K562 (cell line): ENCODE measurements around the gene ARHGAP4. TPM values are rescaled to one million over a fixed set of nuclear protein-coding genes. Genes with fewer than 3 reads are reported as not detected.

Experiments used
- POLR3G ChIP-seq: IDR thresholded peaks from 2 replicates; pipeline ENCODE4 v1.6.1; 2011; ENCODE audit not compliant: insufficient read length, insufficient replicate concordance; ENCODE audit errors: extremely low read depth
- polyA plus RNA-seq, 8 experiments: library from polyadenylated mRNA; depleted of rRNA in 4 of 8; stranded (reverse) in 5 of 8; unstranded in 3 of 8; fragments of >200 nt; fragmentation: Nextera tagmentation in 2 of 8; fragmentation: Illumina TruSeq in 1 of 8; extraction: Ambion mirVana in 2 of 8; extraction: Trizol in 1 of 8; gene quantifications; 2 replicates each; pipeline versions ENCODE4 v1.2.1 to v1.2.3, GENCODE V29; 2011 to 2014; ENCODE audit warnings: inconsistent platforms in 1 of 8, missing spikeins in 1 of 8
- total RNA-seq, 7 experiments: library from RNA; depleted of rRNA in 6 of 7; stranded (reverse); fragments of >200 nt in 6 of 7; fragmentation: Illumina TruSeq in 2 of 7; extraction: Trizol in 2 of 7; gene quantifications; 2 replicates each; pipeline versions ENCODE4 v1.2.1 to v1.2.3, GENCODE V29; 2011 to 2021; ENCODE audit warnings: low replicate concordance in 1 of 7
- TF ChIP-seq, protein P1 (sequence below), 3 experiments: fragments of 200-800 bp in 1 of 3; fragments of 250-450 bp in 1 of 3; fragments of 450-650 bp in 1 of 3; sonication (Bioruptor Pico) in 1 of 3; sonication (Bioruptor generic) in 1 of 3; formaldehyde crosslinking in 1 of 3; IDR thresholded peaks; 2 replicates each; pipeline versions ENCODE4 v1.6.1 to v1.8.0; 2016 to 2022; ENCODE audit warnings: mild to moderate bottlenecking in 2 of 3, missing genetic modification characterization in 2 of 3, missing compliant biosample characterization in 1 of 3, moderate library complexity in 1 of 3
- TF ChIP-seq, protein P2 (sequence below): sonication (generic); formaldehyde crosslinking; IDR thresholded peaks from 2 replicates; pipeline ENCODE4 v1.8.0; 2022; ENCODE audit warnings: missing genetic modification reagents, mild to moderate bottlenecking, moderate library complexity, borderline replicate concordance
- TF ChIP-seq, protein P3 (sequence below), 2 experiments: fragments of 450-650 bp in 1 of 2; sonication (generic) in 1 of 2; formaldehyde crosslinking in 1 of 2; IDR thresholded peaks; 2 replicates each; pipeline versions ENCODE4 v1.7.1 to v1.9.0; 2016 to 2022; ENCODE audit warnings: inconsistent platforms in 1 of 2, mild to moderate bottlenecking in 1 of 2, missing genetic modification reagents in 1 of 2

ARHGAP4 gene
- total and polyA plus RNA-seq, 9 of the 15 experiments (the other 6 are each of a cell fraction or from before 2014, with no cell fraction given) = 0.30 to 81.8 (median 13.5) TPM

DNA sequence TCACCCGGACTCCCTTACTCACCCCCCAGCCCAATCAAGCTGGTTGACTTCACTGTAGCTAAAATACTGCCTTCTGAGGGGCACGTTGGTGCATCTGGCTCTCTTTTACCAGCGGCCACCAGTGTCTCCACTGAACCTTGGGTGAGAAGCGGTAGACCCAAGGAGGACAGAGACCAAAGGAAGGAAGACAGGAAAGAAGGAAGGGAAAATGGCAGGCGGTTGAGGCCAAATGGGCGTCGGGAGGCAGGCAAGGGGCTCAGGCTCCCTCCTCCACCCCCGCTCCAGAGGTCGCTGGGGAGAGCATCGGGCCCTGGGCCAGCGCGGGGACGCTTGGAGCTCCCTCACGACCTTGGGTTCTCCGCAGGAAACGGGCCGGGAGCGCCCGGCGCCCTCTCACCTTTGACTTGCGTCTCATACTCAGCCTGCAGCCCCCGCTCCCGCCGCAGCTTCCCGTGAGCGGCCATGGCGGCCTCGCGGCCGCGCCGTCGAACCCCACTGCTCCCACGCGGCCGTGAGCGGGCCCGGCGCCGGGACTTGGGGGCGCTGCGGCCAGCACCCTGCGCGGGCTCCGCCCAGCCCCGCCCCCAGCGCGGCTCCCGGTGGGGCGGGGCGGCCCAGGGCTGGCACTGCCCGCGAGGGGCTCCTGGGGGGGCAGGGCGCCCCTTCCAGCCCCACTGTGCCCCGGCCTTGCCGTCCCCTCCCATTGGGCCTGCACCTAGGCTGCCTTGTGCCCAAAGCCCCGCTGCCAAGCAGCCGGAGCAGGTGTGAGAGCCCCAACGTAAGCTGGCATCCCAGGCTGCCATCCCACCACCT, at the start of gene ARHGAP4 (continued):
- TF ChIP-seq, protein P1, sequence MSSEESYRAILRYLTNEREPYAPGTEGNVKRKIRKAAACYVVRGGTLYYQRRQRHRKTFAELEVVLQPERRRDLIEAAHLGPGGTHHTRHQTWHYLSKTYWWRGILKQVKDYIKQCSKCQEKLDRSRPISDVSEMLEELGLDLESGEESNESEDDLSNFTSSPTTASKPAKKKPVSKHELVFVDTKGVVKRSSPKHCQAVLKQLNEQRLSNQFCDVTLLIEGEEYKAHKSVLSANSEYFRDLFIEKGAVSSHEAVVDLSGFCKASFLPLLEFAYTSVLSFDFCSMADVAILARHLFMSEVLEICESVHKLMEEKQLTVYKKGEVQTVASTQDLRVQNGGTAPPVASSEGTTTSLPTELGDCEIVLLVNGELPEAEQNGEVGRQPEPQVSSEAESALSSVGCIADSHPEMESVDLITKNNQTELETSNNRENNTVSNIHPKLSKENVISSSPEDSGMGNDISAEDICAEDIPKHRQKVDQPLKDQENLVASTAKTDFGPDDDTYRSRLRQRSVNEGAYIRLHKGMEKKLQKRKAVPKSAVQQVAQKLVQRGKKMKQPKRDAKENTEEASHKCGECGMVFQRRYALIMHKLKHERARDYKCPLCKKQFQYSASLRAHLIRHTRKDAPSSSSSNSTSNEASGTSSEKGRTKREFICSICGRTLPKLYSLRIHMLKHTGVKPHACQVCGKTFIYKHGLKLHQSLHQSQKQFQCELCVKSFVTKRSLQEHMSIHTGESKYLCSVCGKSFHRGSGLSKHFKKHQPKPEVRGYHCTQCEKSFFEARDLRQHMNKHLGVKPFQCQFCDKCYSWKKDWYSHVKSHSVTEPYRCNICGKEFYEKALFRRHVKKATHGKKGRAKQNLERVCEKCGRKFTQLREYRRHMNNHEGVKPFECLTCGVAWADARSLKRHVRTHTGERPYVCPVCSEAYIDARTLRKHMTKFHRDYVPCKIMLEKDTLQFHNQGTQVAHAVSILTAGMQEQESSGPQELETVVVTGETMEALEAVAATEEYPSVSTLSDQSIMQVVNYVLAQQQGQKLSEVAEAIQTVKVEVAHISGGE (CRISPR knock-in tag; IDR thresholded peaks at IDR 0.05) = 0 out of 6 replicates have a peak, but pooled peaks of 1 of the 3 experiments have one; percentile 18
- TF ChIP-seq, protein P2, sequence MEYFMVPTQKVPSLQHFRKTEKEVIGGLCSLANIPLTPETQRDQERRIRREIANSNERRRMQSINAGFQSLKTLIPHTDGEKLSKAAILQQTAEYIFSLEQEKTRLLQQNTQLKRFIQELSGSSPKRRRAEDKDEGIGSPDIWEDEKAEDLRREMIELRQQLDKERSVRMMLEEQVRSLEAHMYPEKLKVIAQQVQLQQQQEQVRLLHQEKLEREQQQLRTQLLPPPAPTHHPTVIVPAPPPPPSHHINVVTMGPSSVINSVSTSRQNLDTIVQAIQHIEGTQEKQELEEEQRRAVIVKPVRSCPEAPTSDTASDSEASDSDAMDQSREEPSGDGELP = 0 out of 2 replicates have a peak, but pooled peaks have one; percentile 48
- TF ChIP-seq POLR3G = no peak
- TF ChIP-seq, protein P3, sequence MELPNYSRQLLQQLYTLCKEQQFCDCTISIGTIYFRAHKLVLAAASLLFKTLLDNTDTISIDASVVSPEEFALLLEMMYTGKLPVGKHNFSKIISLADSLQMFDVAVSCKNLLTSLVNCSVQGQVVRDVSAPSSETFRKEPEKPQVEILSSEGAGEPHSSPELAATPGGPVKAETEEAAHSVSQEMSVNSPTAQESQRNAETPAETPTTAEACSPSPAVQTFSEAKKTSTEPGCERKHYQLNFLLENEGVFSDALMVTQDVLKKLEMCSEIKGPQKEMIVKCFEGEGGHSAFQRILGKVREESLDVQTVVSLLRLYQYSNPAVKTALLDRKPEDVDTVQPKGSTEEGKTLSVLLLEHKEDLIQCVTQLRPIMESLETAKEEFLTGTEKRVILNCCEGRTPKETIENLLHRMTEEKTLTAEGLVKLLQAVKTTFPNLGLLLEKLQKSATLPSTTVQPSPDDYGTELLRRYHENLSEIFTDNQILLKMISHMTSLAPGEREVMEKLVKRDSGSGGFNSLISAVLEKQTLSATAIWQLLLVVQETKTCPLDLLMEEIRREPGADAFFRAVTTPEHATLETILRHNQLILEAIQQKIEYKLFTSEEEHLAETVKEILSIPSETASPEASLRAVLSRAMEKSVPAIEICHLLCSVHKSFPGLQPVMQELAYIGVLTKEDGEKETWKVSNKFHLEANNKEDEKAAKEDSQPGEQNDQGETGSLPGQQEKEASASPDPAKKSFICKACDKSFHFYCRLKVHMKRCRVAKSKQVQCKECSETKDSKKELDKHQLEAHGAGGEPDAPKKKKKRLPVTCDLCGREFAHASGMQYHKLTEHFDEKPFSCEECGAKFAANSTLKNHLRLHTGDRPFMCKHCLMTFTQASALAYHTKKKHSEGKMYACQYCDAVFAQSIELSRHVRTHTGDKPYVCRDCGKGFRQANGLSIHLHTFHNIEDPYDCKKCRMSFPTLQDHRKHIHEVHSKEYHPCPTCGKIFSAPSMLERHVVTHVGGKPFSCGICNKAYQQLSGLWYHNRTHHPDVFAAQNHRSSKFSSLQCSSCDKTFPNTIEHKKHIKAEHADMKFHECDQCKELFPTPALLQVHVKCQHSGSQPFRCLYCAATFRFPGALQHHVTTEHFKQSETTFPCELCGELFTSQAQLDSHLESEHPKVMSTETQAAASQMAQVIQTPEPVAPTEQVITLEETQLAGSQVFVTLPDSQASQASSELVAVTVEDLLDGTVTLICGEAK (IDR thresholded peaks at IDR 0.05) = 0 out of 2 replicates have a peak, but pooled peaks have one; percentile 16
- TF ChIP-seq, protein P3 (CRISPR knock-in tag; IDR thresholded peaks at IDR 0.05) = no peak
